Activated CD4-positive, alpha-beta T cell treated with anti-CD3 and anti-CD28 coated beads for 24 hours (primary cell): ENCODE data around the gene AP1M2.
"Not testable (repeated sequence)": the region's sequence is repeated elsewhere in the genome, so short reads cannot be mapped to it uniquely, and the experiment has no call there.

ENCODE experiments used
- DNase-seq, 2 donors: peaks; one replicate each; pipeline ENCODE4 v3.0.0-alpha.2; 2020; ENCODE audit warnings: low read depth in 2 of 2

AP1M2 gene

DNA sequence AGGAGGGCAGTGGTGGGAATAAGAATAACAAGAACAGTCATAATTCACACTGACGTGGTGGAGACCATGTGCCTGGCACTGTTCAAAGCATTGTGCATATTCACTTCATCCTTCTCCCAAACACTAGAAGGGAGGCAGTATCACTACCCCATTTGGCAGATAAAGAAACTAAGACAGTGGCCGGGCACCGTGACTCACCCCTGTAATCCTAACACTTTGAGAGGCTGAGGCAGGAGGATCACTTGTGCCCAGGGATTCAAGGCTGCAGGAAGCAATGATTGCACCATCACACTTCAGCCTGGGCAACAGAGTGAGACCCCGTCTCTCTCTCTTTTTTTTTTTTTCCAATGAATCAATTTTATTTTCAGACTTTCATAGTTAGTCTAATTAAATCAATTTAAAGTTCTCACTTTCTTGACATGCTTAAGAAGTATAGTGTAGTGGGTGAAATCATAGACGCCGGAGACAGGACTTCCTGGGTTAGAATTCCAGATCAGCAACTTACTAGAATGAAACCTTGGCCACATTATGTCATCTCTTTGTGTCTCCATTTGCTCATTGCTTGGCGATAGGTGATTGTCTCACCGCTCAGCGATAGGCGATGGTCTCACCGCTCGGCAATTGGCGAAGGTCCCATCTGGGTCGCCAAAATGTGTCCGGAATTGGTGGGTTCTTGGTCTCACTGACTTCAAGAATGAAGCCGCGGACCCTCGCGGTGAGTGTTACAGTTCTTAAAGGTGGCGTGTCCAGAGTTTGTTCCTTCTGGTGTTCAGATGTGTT is 48.7 kb downstream of the AP1M2 start:
- DNase-seq = no peak

DNA sequence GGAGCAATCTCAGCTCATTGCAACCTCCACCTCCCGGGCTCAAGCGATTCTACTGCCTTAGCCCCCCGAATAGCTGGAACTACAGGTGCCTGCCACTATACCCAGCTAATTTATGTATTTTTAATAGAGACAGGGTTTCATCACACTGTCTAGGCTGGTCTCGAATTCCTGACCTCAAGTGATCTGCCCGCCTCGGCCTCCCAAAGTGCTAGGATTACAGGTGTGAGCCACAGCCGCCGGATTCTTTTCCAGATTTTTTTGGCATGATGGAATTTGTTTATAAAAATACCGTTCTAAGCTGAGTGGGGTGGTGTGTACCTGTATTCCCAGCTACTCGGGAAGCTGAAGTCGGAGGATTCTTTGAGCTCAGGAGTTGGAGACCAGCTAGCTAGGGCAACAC is 49.4 kb downstream of the AP1M2 start:
- no peak for DNase-seq

DNA sequence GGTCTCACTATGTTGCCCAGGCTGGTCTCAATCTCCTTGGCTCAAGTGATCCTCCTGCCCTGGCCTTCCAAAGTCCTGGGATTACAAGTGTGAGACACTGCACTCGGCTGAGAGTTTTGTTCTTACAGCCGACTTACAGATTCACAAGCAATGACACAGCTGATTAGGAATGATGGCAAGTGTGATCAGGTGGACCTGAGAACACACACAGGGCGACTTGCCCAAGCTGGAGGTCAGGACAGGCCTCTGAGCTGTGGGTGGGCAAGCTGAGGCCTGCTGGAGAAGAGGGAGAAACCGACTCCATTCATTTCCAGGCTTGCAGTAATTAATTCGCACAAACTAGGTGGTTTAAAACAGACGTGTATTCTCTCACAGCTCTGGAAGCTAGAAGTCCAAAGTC is 51.5 kb downstream of the AP1M2 start:
- no peak for DNase-seq

DNA sequence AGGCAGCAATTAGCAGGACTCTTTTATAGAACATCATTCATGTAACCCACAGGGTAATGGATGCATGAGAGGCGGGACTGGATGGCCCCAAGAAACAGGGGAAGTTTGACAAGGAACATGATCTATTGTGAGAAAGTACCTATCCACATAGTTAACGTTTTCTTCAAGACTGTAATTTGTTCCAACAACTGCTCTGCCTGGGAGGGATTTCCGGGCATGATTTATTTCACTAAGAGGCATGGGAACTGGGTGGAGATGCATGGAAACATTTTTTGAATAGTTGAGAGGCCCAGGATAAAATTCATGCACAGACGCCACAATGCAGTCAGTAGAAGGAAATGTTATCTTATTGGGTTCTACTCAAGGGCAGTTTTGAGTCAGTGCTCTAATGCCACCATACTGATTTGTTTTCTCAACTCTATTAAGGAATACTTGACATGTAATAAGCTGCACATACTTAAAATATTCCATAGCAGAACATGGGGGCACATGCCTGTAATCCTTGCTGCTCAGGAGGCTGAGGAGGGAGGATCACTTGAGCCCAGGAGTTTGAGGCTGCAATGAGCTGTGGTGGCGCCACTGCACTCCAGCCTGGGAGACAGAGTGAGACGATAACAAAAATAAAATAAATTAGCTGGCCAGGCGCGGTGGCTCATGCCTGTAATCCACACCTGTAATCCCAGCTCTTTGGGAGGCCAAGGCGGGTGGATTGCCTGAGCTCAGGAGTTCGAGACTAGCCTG is 53.3 kb downstream of the AP1M2 start:
- no peak for DNase-seq

DNA sequence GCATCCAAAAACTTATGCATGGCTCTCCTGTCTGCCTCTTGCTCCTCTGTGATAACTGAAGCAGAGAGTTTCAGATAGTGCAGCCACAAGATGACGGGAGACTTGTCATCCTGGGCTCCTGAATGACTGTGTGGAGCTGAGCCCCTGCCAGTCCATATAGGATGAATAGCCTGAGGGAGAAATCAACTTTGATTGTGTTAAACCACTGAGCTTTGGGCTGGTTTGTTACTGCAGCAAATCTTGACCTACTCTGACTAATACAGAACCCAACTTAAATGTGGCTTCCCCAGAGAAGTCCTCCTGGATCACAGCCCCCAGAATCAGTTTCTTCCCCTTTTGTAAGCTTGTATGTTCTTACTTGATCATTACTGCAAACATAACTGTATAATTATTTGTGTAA is 54.7 kb downstream of the AP1M2 start:
- DNase-seq = no peak

DNA sequence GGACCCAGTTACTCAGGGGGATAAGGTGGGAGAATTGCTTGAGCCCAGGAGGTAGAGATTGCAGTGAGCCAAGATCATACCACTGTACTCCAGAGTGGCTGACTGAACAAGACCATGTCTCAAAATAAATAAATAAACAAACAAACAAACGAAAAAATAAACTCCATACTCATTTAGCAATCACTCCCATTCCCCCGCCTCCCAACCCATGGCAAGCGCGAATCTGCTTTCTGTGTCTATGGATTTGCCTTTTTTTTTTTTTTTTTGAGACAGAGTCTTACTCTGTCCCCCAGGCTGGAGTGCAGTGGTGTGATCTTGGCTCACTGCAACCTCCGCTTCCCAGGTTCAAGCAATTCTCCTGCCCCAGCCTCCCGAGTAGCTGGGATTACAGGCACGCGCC is 60.2 kb downstream of the AP1M2 start:
- DNase-seq = not testable (repeated sequence)

DNA sequence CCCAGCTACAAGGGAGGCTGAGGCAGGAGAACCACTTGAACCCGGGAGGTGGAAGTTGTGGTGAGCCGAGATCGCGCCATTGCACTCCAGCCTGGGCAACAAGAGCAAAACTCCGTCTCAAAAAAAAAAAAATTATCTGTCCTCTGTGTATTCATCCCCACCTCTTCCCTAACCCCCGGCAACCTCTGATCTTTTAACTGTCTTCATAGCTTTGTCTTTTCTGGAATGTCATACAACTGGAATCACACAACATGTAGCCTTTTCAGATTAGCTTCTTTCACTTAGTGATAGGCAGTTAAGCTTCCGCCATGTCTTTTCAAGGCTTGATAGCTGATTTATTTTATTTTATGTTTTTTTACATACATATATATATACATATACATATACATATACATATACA is 61.5 kb downstream of the AP1M2 start:
- DNase-seq = no peak

DNA sequence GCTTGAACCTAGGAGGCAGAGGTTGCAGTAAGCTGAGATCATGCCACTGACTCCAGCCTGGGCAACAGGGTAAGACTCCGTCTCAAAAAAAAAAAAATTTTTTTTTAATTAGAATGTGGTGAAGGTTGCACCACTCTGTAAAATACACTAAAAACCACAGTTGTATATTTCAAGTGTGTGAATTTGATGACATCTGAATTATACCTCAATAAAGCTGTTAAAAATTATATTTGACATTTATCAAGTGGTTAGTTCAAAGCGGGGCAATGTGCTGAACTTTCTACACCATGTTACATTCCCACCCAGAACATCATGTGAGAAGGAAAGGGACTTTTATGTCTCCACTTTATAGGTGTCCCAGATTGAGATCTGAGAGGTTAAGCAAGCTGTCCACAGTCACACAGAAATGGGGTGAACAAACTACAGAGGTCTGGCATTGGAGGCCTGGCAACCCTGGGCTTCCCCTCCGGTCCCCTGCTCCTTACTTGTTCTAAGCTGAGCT is 63.9 kb downstream of the AP1M2 start:
- no peak for DNase-seq
